ENCODE measurements around the gene FXYD1. TPM values are rescaled to one million over a fixed set of nuclear protein-coding genes. Genes with fewer than 3 reads are reported as not detected.

Gene FXYD1
- total and polyA plus RNA-seq, 2 experiments from 2014 or later, result 1.5 to 26.8 TPM

DNA sequence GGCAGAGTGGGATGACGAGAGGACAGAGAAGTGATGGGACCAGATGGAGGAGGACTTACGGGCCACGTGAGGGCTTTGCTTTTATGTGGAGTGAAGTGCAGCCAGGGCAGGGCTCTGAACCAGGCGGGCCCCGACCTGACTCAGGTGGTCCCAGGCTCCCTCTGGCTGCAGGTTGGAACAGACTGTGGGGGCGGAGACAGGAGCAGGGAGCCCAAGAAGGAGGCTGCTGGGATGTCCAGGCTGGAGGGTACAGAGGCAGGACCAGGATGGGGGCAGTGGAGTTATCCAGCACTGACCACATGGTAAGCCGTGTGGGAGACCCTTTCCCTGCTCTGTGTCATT lies 18.0 kb downstream of the FXYD1 start:
- peaks cover 31% of the 10 kb centered on the region for H3K36me3 ChIP-seq (ENCODE audit: insufficient read depth)
- Mint-ChIP-seq H3K27me3 (ENCODE audit: insufficient read depth, low read depth, poor library complexity) (peaks cover 8% of the 10 kb centered on the region), H3K4me3 (peak overlapping the region; percentile 90), H3K27ac (no peak overlapping the region), H3K36me3 (ENCODE audit: low read depth) (peaks cover 55% of the 10 kb centered on the region), H3K9me3 (no peaks in the 10 kb centered on the region; the same call in 2 of the 3 replicates), H3K4me1 (peaks cover 29% of the 10 kb centered on the region)
- H3K4me1 ChIP-seq (ENCODE audit: insufficient read depth), result peaks cover 20% of the 10 kb centered on the region
- ATAC-seq (no peak), DNase-seq (ENCODE audit: low spot score) (no peak)
- peaks cover 12% of the 10 kb centered on the region; the same call in 1 of the 2 replicates for H4K20me1 ChIP-seq (replicated peaks; ENCODE audit: insufficient read depth)
- H3K27ac ChIP-seq (ENCODE audit: low read depth), result no peak overlapping the region; the same call in 1 of the 2 replicates
- H3K4me2 ChIP-seq, result no peak overlapping the region; the same call in 1 of the 2 replicates
- H3K27me3 ChIP-seq (ENCODE audit: insufficient read depth), result no peaks in the 10 kb centered on the region
- peaks cover 16% of the 10 kb centered on the region for H3K79me2 ChIP-seq (replicated peaks; ENCODE audit: insufficient read depth)
- H3F3A ChIP-seq (replicated peaks; ENCODE audit: low read depth), result peaks cover 10% of the 10 kb centered on the region; the same call in 1 of the 2 replicates
- no peaks in the 10 kb centered on the region for H3K9me2 ChIP-seq (ENCODE audit: insufficient read depth)
- TF ChIP-seq ZNF114 (CRISPR knock-in tag; IDR thresholded peaks at IDR 0.05) (no peak), EZH2 (IDR thresholded peaks at IDR 0.05; ENCODE audit: low read depth, unreplicated experiment) (no peak), CREB1 (CRISPR knock-in tag; IDR thresholded peaks at IDR 0.05; ENCODE audit: low read depth) (no peak)
- TF ChIP-seq, protein P1, sequence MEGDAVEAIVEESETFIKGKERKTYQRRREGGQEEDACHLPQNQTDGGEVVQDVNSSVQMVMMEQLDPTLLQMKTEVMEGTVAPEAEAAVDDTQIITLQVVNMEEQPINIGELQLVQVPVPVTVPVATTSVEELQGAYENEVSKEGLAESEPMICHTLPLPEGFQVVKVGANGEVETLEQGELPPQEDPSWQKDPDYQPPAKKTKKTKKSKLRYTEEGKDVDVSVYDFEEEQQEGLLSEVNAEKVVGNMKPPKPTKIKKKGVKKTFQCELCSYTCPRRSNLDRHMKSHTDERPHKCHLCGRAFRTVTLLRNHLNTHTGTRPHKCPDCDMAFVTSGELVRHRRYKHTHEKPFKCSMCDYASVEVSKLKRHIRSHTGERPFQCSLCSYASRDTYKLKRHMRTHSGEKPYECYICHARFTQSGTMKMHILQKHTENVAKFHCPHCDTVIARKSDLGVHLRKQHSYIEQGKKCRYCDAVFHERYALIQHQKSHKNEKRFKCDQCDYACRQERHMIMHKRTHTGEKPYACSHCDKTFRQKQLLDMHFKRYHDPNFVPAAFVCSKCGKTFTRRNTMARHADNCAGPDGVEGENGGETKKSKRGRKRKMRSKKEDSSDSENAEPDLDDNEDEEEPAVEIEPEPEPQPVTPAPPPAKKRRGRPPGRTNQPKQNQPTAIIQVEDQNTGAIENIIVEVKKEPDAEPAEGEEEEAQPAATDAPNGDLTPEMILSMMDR (conservative IDR thresholded peaks at IDR 0.05; ENCODE audit: low read depth in 2 of 2), result peak in 1 of 2 experiments; percentile 35; a peak in 2 of 4 replicates
- no peak overlapping the region for H2AFZ ChIP-seq
- peak overlapping the region; percentile 90; the same call in 1 of the 2 replicates for H3K4me3 ChIP-seq

DNA sequence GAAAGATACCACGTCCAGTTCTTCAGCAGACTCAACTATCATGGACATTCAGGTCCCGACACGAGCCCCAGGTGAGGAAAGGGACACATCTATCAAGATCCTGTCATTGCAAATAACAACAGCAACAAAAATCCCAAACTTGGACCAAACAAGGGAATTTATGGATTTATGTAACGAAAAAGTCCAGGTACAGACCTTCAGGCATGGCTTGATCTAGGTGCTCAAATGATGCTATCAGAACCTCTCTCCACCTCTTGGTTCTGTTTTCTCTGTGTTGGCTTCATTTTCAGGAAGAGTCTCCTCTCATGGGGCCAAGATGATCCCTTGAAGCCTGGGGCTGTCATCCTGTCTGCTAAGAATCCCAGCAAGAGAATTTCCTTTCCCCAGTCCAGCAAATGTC lies 18.8 kb downstream of the FXYD1 start:
- Histone ChIP-seq H3K4me2 (no peak overlapping the region), H3K27ac (ENCODE audit: low read depth) (no peak overlapping the region), H3K4me3 (no peak overlapping the region), H3K27me3 (ENCODE audit: insufficient read depth) (no peaks in the 10 kb centered on the region), H4K20me1 (replicated peaks; ENCODE audit: insufficient read depth) (peaks cover 12% of the 10 kb centered on the region; the same call in 1 of the 2 replicates), H3K9me2 (ENCODE audit: insufficient read depth) (no peaks in the 10 kb centered on the region), H3K4me1 (ENCODE audit: insufficient read depth) (peaks cover 18% of the 10 kb centered on the region), H2AFZ (no peak overlapping the region), H3K79me2 (replicated peaks; ENCODE audit: insufficient read depth) (peaks cover 16% of the 10 kb centered on the region), H3K36me3 (ENCODE audit: insufficient read depth) (peaks cover 38% of the 10 kb centered on the region), H3F3A (replicated peaks; ENCODE audit: low read depth) (peaks cover 9% of the 10 kb centered on the region; the same call in 1 of the 2 replicates)
- DNase-seq (ENCODE audit: low spot score) (no peak), ATAC-seq (no peak)
- Mint-ChIP-seq H3K27me3 (ENCODE audit: insufficient read depth, low read depth, poor library complexity) (peaks cover 3% of the 10 kb centered on the region), H3K36me3 (ENCODE audit: low read depth) (peaks cover 63% of the 10 kb centered on the region), H3K9me3 (no peaks in the 10 kb centered on the region; the same call in 2 of the 3 replicates), H3K4me3 (no peak overlapping the region), H3K4me1 (peaks cover 22% of the 10 kb centered on the region), H3K27ac (no peak overlapping the region)
- TF ChIP-seq POLR2AphosphoS5 (IDR thresholded peaks at IDR 0.05; ENCODE audit: low read depth) (no peak), EZH2phosphoT487 (IDR thresholded peaks at IDR 0.05; ENCODE audit: unreplicated experiment) (no peak), CREB1 (CRISPR knock-in tag; IDR thresholded peaks at IDR 0.05; ENCODE audit: low read depth) (no peak), ZNF114 (CRISPR knock-in tag; IDR thresholded peaks at IDR 0.05) (no peak), ZNF331 (CRISPR knock-in tag; IDR thresholded peaks at IDR 0.05; ENCODE audit: low read depth) (no peak), EZH2 (IDR thresholded peaks at IDR 0.05; ENCODE audit: low read depth, unreplicated experiment) (no peak)
- TF ChIP-seq, protein P2, sequence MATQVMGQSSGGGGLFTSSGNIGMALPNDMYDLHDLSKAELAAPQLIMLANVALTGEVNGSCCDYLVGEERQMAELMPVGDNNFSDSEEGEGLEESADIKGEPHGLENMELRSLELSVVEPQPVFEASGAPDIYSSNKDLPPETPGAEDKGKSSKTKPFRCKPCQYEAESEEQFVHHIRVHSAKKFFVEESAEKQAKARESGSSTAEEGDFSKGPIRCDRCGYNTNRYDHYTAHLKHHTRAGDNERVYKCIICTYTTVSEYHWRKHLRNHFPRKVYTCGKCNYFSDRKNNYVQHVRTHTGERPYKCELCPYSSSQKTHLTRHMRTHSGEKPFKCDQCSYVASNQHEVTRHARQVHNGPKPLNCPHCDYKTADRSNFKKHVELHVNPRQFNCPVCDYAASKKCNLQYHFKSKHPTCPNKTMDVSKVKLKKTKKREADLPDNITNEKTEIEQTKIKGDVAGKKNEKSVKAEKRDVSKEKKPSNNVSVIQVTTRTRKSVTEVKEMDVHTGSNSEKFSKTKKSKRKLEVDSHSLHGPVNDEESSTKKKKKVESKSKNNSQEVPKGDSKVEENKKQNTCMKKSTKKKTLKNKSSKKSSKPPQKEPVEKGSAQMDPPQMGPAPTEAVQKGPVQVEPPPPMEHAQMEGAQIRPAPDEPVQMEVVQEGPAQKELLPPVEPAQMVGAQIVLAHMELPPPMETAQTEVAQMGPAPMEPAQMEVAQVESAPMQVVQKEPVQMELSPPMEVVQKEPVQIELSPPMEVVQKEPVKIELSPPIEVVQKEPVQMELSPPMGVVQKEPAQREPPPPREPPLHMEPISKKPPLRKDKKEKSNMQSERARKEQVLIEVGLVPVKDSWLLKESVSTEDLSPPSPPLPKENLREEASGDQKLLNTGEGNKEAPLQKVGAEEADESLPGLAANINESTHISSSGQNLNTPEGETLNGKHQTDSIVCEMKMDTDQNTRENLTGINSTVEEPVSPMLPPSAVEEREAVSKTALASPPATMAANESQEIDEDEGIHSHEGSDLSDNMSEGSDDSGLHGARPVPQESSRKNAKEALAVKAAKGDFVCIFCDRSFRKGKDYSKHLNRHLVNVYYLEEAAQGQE (IDR thresholded peaks at IDR 0.05; ENCODE audit: unreplicated experiment), result no peak
